Activated effector memory CD4-positive, alpha-beta T cell treated with Interleukin-2 at 50 U/mL for 16 hours (primary cell): ENCODE data around the gene SNX14.

ENCODE experiments used
- DNase-seq: peaks from one replicate; pipeline ENCODE4 v3.0.0-alpha.2; 2020

SNX14 gene

DNA sequence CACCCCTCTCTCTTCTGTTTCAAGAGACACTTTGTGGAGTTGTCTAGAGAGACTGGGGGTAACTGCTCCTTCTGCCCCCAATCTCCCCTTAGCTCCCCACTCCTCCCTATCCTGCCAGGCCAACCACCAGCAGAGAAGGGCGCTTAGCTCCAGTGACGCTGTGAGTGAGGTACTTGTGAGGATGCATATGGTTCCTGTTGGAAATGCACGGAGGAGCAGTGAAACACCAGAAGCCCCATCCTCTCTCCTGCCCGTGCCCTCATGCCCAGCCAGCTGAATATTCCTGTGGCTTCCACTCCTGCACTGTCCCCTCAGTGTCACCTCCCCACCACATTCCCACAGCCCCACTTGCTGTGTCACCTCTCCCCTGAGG, 131.9 kb downstream of the SNX14 start:
- DNase-seq, result no peak

GRCh38 chr6:85460921-85461797, 132.5 kb downstream of the SNX14 start:
- DNase-seq, result no peak

DNA sequence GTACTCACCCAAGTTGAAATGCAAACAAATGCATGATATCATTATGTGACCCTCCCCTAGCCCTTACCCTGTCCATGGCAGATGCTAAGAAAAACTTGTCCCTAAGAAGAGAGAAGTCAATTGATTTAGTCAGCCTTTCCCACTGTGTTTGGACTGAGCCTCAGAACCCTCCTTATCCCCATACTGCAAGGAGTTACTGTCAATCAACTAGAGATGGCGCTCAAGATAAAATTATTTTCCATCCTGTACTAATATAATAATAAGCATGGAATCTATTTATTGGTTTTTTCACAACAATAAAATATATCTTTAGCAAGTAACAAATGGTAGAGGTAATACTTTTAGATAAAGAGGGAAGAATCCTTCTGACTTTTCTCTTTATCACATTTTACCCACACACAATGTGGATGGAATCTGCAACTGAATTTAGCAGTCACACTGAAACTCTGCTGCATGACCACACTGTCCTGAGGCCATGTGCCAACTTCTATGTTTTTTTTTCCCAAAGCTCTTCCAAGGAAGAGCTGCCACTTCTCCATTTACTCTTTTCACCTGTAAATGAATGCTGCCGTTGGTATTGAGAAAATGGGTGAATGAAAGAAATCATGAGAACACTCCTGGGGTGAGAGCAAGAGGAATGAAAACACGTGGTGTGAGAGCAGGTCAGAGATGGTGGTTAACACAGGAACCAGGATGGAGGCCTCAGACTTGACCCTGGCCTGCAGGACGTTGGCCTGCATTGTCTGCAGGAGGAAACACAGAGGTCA, 133.3 kb downstream of the SNX14 start:
- no peak for DNase-seq

GRCh38 chr6:85459224-85459901, 134.3 kb downstream of the SNX14 start:
- DNase-seq, result no peak

GRCh38 chr6:85458782-85459181, 134.9 kb downstream of the SNX14 start:
- DNase-seq, result no peak

- DNase-seq, result no peak
These were observed 135.5 kb downstream of the SNX14 start for GRCh38 chr6:85458184-85458583.

GRCh38 chr6:85456782-85457181, 136.9 kb downstream of the SNX14 start:
- DNase-seq, result no peak
